ENCODE measurements around the gene LBHD2. TPM values are rescaled to one million over a fixed set of nuclear protein-coding genes. Genes with fewer than 3 reads are reported as not detected.

Gene LBHD2
- total and polyA plus RNA-seq, 2 of the 13 experiments (the other 11 are each of a cell fraction or from before 2014, with no cell fraction given) = 0.67 to 1.00 TPM

GRCh38 chr14:103099081-103099732, 15.2 kb downstream of the LBHD2 start (continued):
- TF ChIP-seq ZBTB26 (CRISPR knock-in tag; IDR thresholded peaks at IDR 0.05; ENCODE audit: borderline replicate concordance) (no peak), SCMH1 (CRISPR knock-in tag; IDR thresholded peaks at IDR 0.05; ENCODE audit: borderline replicate concordance) (no peak), RBM22 (optimal IDR thresholded peaks at IDR 0.05; ENCODE audit: low read length) (peak; percentile 93), ZNF569 (CRISPR knock-in tag; IDR thresholded peaks at IDR 0.05; ENCODE audit: borderline replicate concordance) (no peak), ZNF75D (CRISPR knock-in tag; IDR thresholded peaks at IDR 0.05; ENCODE audit: borderline replicate concordance) (no peak), POLR2AphosphoS2 (IDR thresholded peaks at IDR 0.05; ENCODE audit: low read depth, low read length) (no peak), ZNF33B (CRISPR knock-in tag; IDR thresholded peaks at IDR 0.05) (no peak), FOXC1 (CRISPR knock-in tag; IDR thresholded peaks at IDR 0.05; ENCODE audit: borderline replicate concordance) (no peak; the same call in 1 of the 2 replicates), ZNF644 (CRISPR knock-in tag; IDR thresholded peaks at IDR 0.05; ENCODE audit: low read depth) (peak; percentile 22; the same call in 1 of the 2 replicates), RARA (CRISPR knock-in tag; IDR thresholded peaks at IDR 0.05) (peak; percentile 79), ZNF691 (CRISPR knock-in tag; IDR thresholded peaks at IDR 0.05; ENCODE audit: borderline replicate concordance, low read depth) (0 out of 2 replicates have a peak, but pooled peaks have one; percentile 21), ZNF530 (CRISPR knock-in tag; IDR thresholded peaks at IDR 0.05; ENCODE audit: low read depth) (no peak), KLF16 (CRISPR knock-in tag; IDR thresholded peaks at IDR 0.05) (peak in 1 of 2 experiments; percentile 66; a peak in 1 of 4 replicates), PLSCR1 (CRISPR knock-in tag; IDR thresholded peaks at IDR 0.05; ENCODE audit: borderline replicate concordance) (no peak), NCOA1 (CRISPR knock-in tag; IDR thresholded peaks at IDR 0.05) (peak; percentile 32; the same call in 1 of the 2 replicates), KDM5A (IDR thresholded peaks at IDR 0.05; ENCODE audit: borderline replicate concordance, low read length) (no peak; the same call in 1 of the 2 replicates), TRIM24 (CRISPR knock-in tag; IDR thresholded peaks at IDR 0.05) (0 out of 2 replicates have a peak, but pooled peaks have one; percentile 49), HIVEP1 (CRISPR knock-in tag; IDR thresholded peaks at IDR 0.05) (peak; percentile 95)
- TF ChIP-seq, protein P1, sequence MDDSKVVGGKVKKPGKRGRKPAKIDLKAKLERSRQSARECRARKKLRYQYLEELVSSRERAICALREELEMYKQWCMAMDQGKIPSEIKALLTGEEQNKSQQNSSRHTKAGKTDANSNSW (CRISPR knock-in tag; IDR thresholded peaks at IDR 0.05; ENCODE audit: borderline replicate concordance) = no peak
- TF ChIP-seq, protein P2, sequence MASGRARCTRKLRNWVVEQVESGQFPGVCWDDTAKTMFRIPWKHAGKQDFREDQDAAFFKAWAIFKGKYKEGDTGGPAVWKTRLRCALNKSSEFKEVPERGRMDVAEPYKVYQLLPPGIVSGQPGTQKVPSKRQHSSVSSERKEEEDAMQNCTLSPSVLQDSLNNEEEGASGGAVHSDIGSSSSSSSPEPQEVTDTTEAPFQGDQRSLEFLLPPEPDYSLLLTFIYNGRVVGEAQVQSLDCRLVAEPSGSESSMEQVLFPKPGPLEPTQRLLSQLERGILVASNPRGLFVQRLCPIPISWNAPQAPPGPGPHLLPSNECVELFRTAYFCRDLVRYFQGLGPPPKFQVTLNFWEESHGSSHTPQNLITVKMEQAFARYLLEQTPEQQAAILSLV (CRISPR knock-in tag; IDR thresholded peaks at IDR 0.05; ENCODE audit: borderline replicate concordance) = peak; percentile 74
- TF ChIP-seq, protein P3, sequence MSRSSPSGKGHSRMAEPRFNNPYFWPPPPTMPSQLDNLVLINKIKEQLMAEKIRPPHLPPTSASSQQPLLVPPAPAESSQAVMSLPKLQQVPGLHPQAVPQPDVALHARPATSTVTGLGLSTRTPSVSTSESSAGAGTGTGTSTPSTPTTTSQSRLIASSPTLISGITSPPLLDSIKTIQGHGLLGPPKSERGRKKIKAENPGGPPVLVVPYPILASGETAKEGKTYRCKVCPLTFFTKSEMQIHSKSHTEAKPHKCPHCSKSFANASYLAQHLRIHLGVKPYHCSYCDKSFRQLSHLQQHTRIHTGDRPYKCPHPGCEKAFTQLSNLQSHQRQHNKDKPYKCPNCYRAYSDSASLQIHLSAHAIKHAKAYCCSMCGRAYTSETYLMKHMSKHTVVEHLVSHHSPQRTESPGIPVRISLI (CRISPR knock-in tag; IDR thresholded peaks at IDR 0.05; ENCODE audit: borderline replicate concordance) = no peak; the same call in 1 of the 2 replicates
